ENCODE measurements around the gene CADPS2.

DNA sequence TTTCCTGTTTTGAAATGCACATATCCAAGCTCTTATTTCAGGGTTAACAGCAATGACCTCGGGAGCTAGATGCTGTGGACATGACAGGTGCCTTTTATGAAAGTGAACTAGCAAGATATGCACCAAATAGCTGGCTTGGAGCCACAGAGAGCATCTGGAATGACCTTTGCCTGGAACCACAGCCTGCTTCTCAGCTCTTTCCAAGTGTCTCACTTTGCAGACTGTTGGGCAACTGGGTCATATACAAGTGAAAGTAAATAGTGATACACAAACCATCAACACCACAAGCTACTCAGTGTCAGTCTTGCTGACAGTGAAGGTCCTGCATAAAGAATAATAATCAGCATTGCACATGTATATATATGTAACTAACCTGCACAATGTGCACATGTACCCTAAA lies 370.9 kb downstream of the CADPS2 start:
- TF ChIP-seq ZFX (IDR thresholded peaks at IDR 0.05; ENCODE audit: borderline replicate concordance) (no peak), CTCF (IDR thresholded peaks at IDR 0.05) (no peak)
